ENCODE data around the gene CUEDC2.

CUEDC2 gene

DNA sequence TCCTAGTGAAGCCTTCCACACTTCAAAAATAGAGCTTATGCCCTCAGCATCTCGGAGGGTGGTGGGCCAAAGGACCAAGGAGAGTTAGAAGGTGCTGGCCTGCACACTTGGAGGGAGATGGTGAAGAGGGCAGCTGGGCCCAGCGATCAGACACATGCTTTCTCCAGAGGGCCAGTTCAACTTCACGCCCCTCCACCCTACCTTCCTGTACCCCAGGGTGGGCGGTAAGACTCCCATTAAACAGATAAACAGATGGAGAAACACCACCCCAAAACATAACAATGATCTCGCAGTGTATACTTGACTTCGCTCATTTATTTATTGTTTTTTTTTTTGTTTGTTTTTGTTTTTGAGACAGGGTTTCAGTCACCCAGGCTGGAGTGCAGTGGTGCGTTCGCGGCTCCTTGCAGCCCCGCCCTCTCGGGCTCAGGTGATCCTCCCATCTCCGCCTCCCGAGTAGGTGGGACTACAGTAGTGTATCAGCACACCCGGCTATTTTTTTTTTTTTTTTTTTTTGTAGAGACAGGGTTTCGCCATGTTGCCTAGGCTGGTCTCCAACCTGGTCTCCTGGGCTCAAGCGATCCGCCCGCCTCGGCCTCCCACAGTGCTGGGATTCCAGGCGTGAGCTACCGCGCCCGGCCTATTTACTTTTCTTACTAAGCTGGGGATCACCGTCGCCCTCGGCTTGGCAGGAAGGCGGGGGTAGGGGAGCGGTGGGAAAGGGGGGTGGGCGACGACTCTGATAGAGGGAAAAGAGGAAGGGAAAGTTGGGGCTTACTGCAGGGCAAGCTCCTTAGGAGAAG lies 17.1 kb upstream of the CUEDC2 start:
- TF ChIP-seq ZNF274 (IDR thresholded peaks at IDR 0.05; ENCODE audit: low read depth, low read length): no peak
- H3K4me3 ChIP-seq (ENCODE audit: low read length): peak overlapping the region; percentile 91

- no peak overlapping the region for H3K4me3 ChIP-seq (ENCODE audit: low read length)
- TF ChIP-seq ZNF274 (IDR thresholded peaks at IDR 0.05; ENCODE audit: low read depth, low read length): no peak
These were observed 12.5 kb upstream of the CUEDC2 start for GRCh38 chr10:102444851-102445250.

- TF ChIP-seq ZNF274 (IDR thresholded peaks at IDR 0.05; ENCODE audit: low read depth, low read length): no peak
- no peak overlapping the region for H3K4me3 ChIP-seq (ENCODE audit: low read length)
These were observed 6.0 kb upstream of the CUEDC2 start for GRCh38 chr10:102438374-102438773.

DNA sequence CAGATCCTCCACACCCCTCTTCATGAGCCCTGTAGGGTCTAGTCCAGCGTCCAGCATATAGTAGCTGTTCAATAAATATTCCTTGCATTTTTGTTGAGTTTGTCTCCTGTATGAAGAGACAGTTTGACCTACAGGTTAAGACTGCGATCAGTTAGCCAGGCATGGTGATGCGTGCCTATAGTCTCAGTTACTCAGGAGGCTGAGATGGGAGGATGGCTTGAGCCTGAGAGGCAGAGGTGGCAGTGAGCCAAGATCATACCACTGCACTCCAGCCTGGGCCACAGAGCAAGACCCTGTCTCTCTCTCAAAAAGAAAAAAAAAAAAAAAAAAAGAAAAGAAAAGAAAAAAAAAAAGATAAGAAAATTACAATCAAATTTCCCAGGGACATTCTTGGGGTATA lies 5.1 kb upstream of the CUEDC2 start:
- no peak for TF ChIP-seq ZNF274 (IDR thresholded peaks at IDR 0.05; ENCODE audit: low read depth, low read length)
- H3K4me3 ChIP-seq (ENCODE audit: low read length): no peak overlapping the region

GRCh38 chr10:102436312-102436711 lies 3.9 kb upstream of the CUEDC2 start:
- no peak overlapping the region; the same call in 1 of the 2 replicates for H3K4me3 ChIP-seq (ENCODE audit: low read length)
- TF ChIP-seq ZNF274 (IDR thresholded peaks at IDR 0.05; ENCODE audit: low read depth, low read length): no peak

DNA sequence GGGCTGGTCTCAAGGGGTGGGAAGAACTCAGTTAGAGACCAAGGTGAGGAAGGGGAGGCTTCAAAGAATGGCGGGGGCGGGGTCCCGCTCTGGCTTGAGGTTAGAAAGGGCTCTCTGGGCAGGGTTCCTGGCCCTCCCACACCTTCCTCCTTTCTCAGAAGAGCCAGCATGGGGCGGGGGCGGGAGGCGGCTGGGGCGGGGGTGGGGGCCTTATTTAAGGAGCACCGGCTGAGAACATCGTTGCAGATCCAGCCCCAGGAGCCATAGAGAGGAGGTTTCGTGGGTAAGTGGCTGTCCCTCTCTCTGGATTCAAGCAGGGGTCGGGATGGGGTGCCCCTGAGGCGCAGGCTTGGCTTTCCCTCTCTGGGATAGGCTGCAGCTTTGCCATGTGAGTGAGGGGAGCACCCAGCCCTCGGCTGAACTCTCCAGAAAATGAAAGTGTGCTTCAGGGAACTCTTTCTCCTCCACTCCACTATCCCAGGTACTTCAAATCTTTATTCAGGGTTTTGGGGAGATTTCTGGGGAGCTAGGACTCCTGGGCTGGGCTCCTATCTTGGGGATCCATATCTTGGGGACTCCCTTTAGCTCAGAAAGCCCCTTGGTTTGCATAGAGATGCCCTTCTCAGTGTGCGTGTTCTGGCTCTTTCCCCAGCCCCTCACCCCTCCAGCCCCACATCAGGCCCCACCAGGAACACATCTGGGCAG lies 3.3 kb upstream of the CUEDC2 start:
- TF ChIP-seq ZNF274 (IDR thresholded peaks at IDR 0.05; ENCODE audit: low read depth, low read length): no peak
- H3K4me3 ChIP-seq (ENCODE audit: low read length): peak overlapping the region; percentile 49; the same call in 1 of the 2 replicates

GRCh38 chr10:102435133-102435497 lies 2.7 kb upstream of the CUEDC2 start:
- H3K4me3 ChIP-seq (ENCODE audit: low read length): peak overlapping the region; percentile 42; the same call in 1 of the 2 replicates
- no peak for TF ChIP-seq ZNF274 (IDR thresholded peaks at IDR 0.05; ENCODE audit: low read depth, low read length)

DNA sequence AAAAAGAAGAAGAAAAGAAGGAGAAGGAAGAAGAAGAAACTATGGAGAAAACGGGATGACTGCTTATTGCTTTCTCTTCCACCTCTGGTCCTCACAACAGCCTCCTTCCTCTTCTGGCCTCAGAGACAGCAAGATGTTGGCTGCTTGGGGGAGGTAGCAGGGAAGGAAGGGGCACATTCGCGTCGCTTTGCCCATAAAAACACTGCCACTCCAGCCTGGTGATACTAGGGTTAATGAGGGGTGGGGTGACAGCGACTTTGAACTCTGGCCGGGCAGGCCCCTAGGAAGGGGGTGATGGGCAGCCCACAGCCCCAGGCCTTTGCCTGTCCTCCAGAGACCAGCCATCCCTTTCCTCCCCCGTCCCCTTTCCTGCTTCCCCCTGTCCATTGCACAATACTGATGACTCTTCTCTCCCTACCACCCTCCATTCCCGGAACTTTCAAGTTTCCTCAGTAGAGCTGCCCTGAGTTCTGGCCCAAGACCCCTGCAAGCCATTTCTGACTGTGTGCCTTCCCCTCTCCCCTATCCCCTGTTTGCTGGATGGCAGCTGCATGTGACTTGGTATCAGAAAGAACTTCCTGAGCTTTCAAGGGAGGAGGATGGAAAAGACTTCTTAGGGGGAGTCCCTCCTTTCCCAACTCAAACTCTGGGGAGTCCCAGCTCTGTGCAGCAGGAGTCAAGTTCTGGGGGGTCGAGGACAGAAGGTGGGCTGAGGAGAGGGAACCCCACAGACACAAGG lies 2.2 kb upstream of the CUEDC2 start:
- no peak for TF ChIP-seq ZNF274 (IDR thresholded peaks at IDR 0.05; ENCODE audit: low read depth, low read length)
- H3K4me3 ChIP-seq (ENCODE audit: low read length): no peak overlapping the region

GRCh38 chr10:102433619-102434046 lies 1.3 kb upstream of the CUEDC2 start:
- TF ChIP-seq ZNF274 (IDR thresholded peaks at IDR 0.05; ENCODE audit: low read depth, low read length): no peak
- H3K4me3 ChIP-seq (ENCODE audit: low read length): no peak overlapping the region

DNA sequence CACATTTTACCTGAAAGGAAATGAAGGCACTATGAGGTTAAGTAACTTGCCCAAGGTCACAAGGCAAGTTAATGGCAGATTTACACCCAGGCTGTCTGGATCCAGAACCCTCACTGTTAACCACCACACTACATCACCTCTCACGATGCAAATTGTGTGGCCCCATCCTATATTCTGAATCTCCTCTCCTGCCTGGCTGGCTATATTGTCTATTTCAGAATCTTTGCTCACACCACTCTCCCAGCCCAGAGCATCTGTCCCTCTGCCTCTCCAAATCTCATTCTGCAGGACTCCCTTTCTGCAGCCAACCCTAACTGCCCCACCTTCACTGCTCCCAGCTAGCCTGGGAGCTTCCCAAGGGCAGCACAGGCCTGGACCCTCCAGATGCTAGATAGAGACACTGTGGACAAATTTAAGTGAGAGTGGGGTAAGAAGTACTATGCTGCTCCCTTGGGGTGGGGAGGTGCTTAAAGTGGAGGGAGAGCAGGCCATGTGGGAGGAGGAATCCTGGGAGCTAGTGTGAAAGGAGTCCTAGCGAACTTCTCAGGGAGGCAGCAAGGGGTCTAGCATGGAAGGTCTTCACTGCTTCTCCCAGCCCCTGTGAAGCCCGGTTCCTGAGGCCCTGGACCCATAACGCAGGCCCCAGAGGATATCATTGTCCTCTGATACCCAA lies 786 bp downstream of the CUEDC2 start:
- peak overlapping the region; percentile 80 for H3K4me3 ChIP-seq (ENCODE audit: low read length)

GRCh38 chr10:102429468-102429867 lies 2.9 kb downstream of the CUEDC2 start:
- no peak for TF ChIP-seq ZNF274 (IDR thresholded peaks at IDR 0.05; ENCODE audit: low read depth, low read length)
- no peak overlapping the region for H3K4me3 ChIP-seq (ENCODE audit: low read length)

More for the DNA sequence above, 786 bp downstream of the CUEDC2 start:
- no peak for TF ChIP-seq ZNF274 (IDR thresholded peaks at IDR 0.05; ENCODE audit: low read depth, low read length)

DNA sequence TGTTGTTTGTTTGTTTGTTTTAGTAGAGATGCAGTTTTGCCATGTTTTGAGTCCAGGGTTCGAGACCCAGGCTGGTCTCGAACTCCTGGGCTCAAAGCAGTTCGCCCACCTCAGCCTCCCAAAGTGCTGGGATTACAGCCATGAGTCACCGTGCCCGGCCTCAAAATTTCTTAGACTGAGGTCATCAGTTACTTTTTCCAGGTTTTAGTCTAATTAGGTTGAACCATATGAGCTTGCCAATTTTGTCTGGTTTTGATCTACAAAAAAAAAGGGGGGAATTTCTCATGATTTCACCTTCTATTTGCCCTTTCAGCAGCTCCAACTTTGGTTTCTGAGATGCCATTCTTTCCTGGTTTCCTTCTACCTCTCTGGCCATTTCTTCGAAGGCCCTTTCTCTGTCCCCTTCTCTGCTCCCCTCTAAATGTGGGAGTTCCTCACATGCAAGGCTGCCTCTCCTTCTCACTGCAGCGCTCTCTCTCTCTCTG lies 5.5 kb downstream of the CUEDC2 start:
- no peak overlapping the region for H3K4me3 ChIP-seq (ENCODE audit: low read length)
- TF ChIP-seq ZNF274 (IDR thresholded peaks at IDR 0.05; ENCODE audit: low read depth, low read length): no peak

DNA sequence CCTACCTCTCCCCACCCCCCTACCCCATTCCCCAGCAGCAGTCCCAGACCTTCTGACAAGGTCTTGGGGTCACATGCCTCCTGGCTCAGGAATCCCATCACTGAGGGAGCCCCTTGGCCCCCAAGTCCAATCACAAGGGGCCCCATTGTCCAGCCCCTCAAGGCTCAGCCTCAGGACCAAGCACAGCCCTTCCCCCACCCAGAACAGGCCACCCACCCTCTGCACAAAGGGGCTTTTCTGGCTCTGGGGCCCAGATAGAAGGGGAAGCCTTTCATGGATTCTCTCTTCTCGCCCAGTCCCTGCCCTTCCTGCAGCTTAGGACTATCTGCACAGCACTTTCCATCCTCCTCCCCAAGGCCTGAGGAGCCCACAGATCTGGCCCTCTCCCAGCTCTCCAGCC lies 6.9 kb downstream of the CUEDC2 start:
- no peak for TF ChIP-seq ZNF274 (IDR thresholded peaks at IDR 0.05; ENCODE audit: low read depth, low read length)
- H3K4me3 ChIP-seq (ENCODE audit: low read length): no peak overlapping the region

DNA sequence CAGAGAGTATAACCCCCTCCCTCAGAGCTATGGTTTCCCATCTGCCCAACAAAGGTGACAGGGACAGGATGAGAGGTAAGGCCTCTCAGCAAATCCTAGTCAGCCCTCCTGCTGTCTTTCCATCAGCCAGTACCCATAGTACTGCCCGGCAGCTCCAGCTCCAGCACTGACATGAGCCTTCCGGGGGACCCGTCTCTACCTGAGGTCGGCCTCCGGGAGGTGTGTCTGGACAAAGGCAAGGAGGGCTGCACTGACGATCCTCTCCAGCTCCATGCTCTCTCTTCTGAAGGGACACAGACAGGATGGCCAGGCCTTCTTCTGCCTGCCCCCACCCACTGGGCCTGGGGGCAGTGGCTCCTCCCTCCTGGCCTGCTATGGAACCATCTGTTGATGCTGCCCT lies 7.5 kb downstream of the CUEDC2 start:
- TF ChIP-seq ZNF274 (IDR thresholded peaks at IDR 0.05; ENCODE audit: low read depth, low read length): no peak
- H3K4me3 ChIP-seq (ENCODE audit: low read length): no peak overlapping the region
